Ovary (tissue), 9 donors: ENCODE measurements around the gene ELF5. TPM values are rescaled to one million over a fixed set of nuclear protein-coding genes. Genes with fewer than 3 reads are reported as not detected.

Experiments
- DNase-seq, 5 donors: peaks; one replicate each; pipeline ENCODE4 v3.0.0-alpha.2; 2019 to 2020
- H3K27ac ChIP-seq, 2 donors: fragments of 200-600 bp; one replicate each; pipeline versions ENCODE4 v1.5.1 to v1.8.0; 2019 to 2022
- H3K27me3 ChIP-seq: fragments of 200-600 bp; one replicate; pipeline ENCODE4 v1.8.0; 2022
- H3K36me3 ChIP-seq: fragments of 200-600 bp; sonication (generic); one replicate; pipeline ENCODE4 v1.5.1; 2019
- H3K4me1 ChIP-seq: one replicate; pipeline ENCODE4 v1.8.1; 2013; ENCODE audit warnings: mild to moderate bottlenecking, moderate library complexity; ENCODE audit not compliant: insufficient read depth
- H3K4me3 ChIP-seq: fragments of 200-600 bp; sonication (generic); one replicate; pipeline ENCODE4 v1.5.1; 2017
- H3K9me3 ChIP-seq, 2 donors: fragments of 200-600 bp in 1 of 2; sonication (generic) in 1 of 2; one replicate each; pipeline versions ENCODE4 v1.5.1 to v1.8.1; 2013 to 2019; ENCODE audit warnings: mild to moderate bottlenecking in 1 of 2, moderate library complexity in 1 of 2
- CTCF ChIP-seq, 3 donors: fragments of 450-650 bp in 2 of 3; fragments of 200-600 bp in 1 of 3; IDR thresholded peaks; one replicate each; pipeline versions ENCODE4 v1.5.1 to v1.8.0; 2016 to 2022; ENCODE audit warnings: antibody characterized with exemption in 3 of 3, mild to moderate bottlenecking in 1 of 3
- EP300 ChIP-seq: sonication (generic); formaldehyde crosslinking; IDR thresholded peaks from one replicate; pipeline ENCODE4 v1.6.1; 2017; ENCODE audit warnings: antibody characterized with exemption
- POLR2A ChIP-seq: fragments of 450-650 bp; IDR thresholded peaks from one replicate; pipeline ENCODE4 v1.6.1; 2017; ENCODE audit warnings: antibody characterized with exemption, mild to moderate bottlenecking, moderate library complexity
- WGBS, 3 donors: extraction: QIAGEN DNeasy Blood & Tissue Kit in 1 of 3; methylation state at CpG; one replicate each; pipeline versions ENCODE4 v1.1.5 to v1.1.7; 2013 to 2017; 5-methylcytosine and 5-hydroxymethylcytosine counted together
- intact Hi-C, 4 donors: fragments of 100-400 bp; cut with DNase I; formaldehyde crosslinking; loops; one replicate each; pipeline versions ENCODE4 v1.11.0 to v1.15.1; 2022 to 2023
- polyA plus RNA-seq, 2 donors: library from polyadenylated mRNA; stranded (reverse); fragments of 200-250 nt in 1 of 2; fragments of 350-450 nt in 1 of 2; fragmentation: Illumina TruSeq in 1 of 2; extraction: RNeasy Lipid Tissue Mini Kit (QIAGEN cat#74804) in 1 of 2; gene quantifications; one replicate each; pipeline ENCODE4 v1.2.3, GENCODE V29; 2013 to 2014
- total RNA-seq, 7 donors: library from RNA; depleted of rRNA in 2 of 7; stranded (reverse); fragments of >200 nt in 2 of 7; fragmentation: NEBNext Ultra II Directional in 3 of 7; extraction: Animal tissue kit (Norgen Biotek cat#: 25700) in 3 of 7; gene quantifications; one replicate each; pipeline versions ENCODE4 v1.1.0 to v1.2.4, GENCODE V29; 2016 to 2023
- donor health status: DM: no; HTN: no; CAD: no; lungs with moderate emphysema.
- donor health status: DM: no; HTN: no; CAD: no.
- donor health status: Bipolar disorder and iron deficiency.
- donor health status: DM: yes; HTN: yes; CAD: no.
- donor health status: DM: no; HTN: no; CAD: no.
- donor health status: DM: yes; HTN: yes; CAD: no.

ELF5 gene
- total and polyA plus RNA-seq, 9 donors = not detected

- no peaks in the 10 kb centered on the region for H3K9me3 ChIP-seq
- intact Hi-C loops = no loop called here
- no peaks in the 10 kb centered on the region for H3K4me1 ChIP-seq
- H3K27ac ChIP-seq = no peak overlapping the region
- H3K4me3 ChIP-seq = no peak overlapping the region
- no peak for TF ChIP-seq EP300
- TF ChIP-seq POLR2A = no peak
- no peak for TF ChIP-seq CTCF (IDR thresholded peaks at IDR 0.05)
- H3K36me3 ChIP-seq = no peaks in the 10 kb centered on the region
- WGBS, 3 donors = 79 to 85% (median 81%) methylated on average over 9 of the region's 9 CpGs
- DNase-seq = no peak
- no peaks in the 10 kb centered on the region for H3K27me3 ChIP-seq
These were observed 12.5 kb upstream of the ELF5 start for GRCh38 chr11:34525888-34526657.

GRCh38 chr11:34525098-34525497 is 11.5 kb upstream of the ELF5 start:
- H3K27ac ChIP-seq = no peak overlapping the region
- no peaks in the 10 kb centered on the region for H3K4me1 ChIP-seq
- H3K36me3 ChIP-seq = no peaks in the 10 kb centered on the region
- no peaks in the 10 kb centered on the region for H3K27me3 ChIP-seq
- intact Hi-C loops = no loop called here
- H3K4me3 ChIP-seq = no peak overlapping the region
- H3K9me3 ChIP-seq = no peaks in the 10 kb centered on the region
- WGBS, 3 donors = 60 to 73% (median 66%) methylated on average over 4 of the region's 4 CpGs
- no peak for DNase-seq
- no peak for TF ChIP-seq EP300

GRCh38 chr11:34524696-34525095 is 11.1 kb upstream of the ELF5 start:
- WGBS, 3 donors = 66 to 70% (median 69%) methylated on average over 12 of the region's 12 CpGs
- TF ChIP-seq EP300 (no peak), CTCF (IDR thresholded peaks at IDR 0.05) (no peak), POLR2A (no peak)
- H3K27me3 ChIP-seq = no peaks in the 10 kb centered on the region
- no peak overlapping the region for H3K27ac ChIP-seq
- no peaks in the 10 kb centered on the region for H3K4me1 ChIP-seq
- no peaks in the 10 kb centered on the region for H3K36me3 ChIP-seq
- DNase-seq = no peak
- intact Hi-C loops = no loop called here
- no peak overlapping the region for H3K4me3 ChIP-seq
- H3K9me3 ChIP-seq = no peaks in the 10 kb centered on the region

GRCh38 chr11:34523053-34523452 is 9.5 kb upstream of the ELF5 start:
- TF ChIP-seq POLR2A (no peak), EP300 (no peak), CTCF (IDR thresholded peaks at IDR 0.05) (no peak)
- no peaks in the 10 kb centered on the region for H3K4me1 ChIP-seq
- 43 to 55% (median 49%) methylated on average over 3 of the region's 3 CpGs for WGBS, 3 donors
- H3K27ac ChIP-seq = no peak overlapping the region
- H3K4me3 ChIP-seq = no peak overlapping the region
- no peaks in the 10 kb centered on the region for H3K27me3 ChIP-seq
- no peaks in the 10 kb centered on the region for H3K36me3 ChIP-seq
- no peak for DNase-seq
- intact Hi-C loops = no loop called here
- no peaks in the 10 kb centered on the region for H3K9me3 ChIP-seq

- H3K27ac ChIP-seq = no peak overlapping the region
- no peak overlapping the region for H3K4me3 ChIP-seq
- H3K36me3 ChIP-seq = no peaks in the 10 kb centered on the region
- H3K4me1 ChIP-seq = no peaks in the 10 kb centered on the region
- no peak for DNase-seq
- H3K27me3 ChIP-seq = no peaks in the 10 kb centered on the region
- no peaks in the 10 kb centered on the region for H3K9me3 ChIP-seq
- TF ChIP-seq CTCF (IDR thresholded peaks at IDR 0.05) = no peak
- no peak for TF ChIP-seq EP300
- TF ChIP-seq POLR2A = no peak
- intact Hi-C loops = no loop called here
- 66 to 75% (median 72%) methylated on average over 2 of the region's 2 CpGs for whole genome bisulfite sequencing, 3 donors
These were observed 8.6 kb upstream of the ELF5 start for GRCh38 chr11:34522188-34522587.
